ENCODE data around the gene WNT7B. TPM values are rescaled to one million over a fixed set of nuclear protein-coding genes. Genes with fewer than 3 reads are reported as not detected.

WNT7B gene
- total RNA-seq, 4 donors from 2014 or later: 0.28 to 0.48 TPM; not detected in 2

DNA sequence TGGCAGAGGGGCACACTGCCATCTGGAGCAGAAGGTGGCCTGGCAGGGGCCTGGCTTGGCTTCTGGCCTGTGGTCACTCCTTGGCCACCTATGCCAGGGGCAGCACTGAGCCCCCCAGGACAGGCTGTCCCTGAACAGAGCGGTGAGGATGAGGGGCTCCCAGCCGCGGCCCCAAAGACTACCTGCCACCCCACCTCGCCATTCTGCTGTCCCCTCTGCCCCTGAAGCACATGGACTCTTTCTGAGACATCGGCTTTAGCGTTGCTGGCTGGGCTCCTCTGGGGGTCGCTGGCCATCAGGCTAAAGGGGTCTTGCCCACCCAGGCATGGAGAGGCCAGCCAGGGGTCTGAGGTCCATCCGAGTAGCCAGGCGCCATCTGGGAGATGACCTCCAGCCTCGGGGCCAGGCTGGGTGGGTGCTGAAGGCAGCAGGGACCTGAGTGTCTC lies 87.8 kb downstream of the WNT7B start:
- no peak for ATAC-seq (ENCODE audit: low FRiP score)
- no peak for DNase-seq (ENCODE audit: low spot score)
- TF ChIP-seq, protein P1, sequence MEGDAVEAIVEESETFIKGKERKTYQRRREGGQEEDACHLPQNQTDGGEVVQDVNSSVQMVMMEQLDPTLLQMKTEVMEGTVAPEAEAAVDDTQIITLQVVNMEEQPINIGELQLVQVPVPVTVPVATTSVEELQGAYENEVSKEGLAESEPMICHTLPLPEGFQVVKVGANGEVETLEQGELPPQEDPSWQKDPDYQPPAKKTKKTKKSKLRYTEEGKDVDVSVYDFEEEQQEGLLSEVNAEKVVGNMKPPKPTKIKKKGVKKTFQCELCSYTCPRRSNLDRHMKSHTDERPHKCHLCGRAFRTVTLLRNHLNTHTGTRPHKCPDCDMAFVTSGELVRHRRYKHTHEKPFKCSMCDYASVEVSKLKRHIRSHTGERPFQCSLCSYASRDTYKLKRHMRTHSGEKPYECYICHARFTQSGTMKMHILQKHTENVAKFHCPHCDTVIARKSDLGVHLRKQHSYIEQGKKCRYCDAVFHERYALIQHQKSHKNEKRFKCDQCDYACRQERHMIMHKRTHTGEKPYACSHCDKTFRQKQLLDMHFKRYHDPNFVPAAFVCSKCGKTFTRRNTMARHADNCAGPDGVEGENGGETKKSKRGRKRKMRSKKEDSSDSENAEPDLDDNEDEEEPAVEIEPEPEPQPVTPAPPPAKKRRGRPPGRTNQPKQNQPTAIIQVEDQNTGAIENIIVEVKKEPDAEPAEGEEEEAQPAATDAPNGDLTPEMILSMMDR (IDR thresholded peaks at IDR 0.05): no peak

DNA sequence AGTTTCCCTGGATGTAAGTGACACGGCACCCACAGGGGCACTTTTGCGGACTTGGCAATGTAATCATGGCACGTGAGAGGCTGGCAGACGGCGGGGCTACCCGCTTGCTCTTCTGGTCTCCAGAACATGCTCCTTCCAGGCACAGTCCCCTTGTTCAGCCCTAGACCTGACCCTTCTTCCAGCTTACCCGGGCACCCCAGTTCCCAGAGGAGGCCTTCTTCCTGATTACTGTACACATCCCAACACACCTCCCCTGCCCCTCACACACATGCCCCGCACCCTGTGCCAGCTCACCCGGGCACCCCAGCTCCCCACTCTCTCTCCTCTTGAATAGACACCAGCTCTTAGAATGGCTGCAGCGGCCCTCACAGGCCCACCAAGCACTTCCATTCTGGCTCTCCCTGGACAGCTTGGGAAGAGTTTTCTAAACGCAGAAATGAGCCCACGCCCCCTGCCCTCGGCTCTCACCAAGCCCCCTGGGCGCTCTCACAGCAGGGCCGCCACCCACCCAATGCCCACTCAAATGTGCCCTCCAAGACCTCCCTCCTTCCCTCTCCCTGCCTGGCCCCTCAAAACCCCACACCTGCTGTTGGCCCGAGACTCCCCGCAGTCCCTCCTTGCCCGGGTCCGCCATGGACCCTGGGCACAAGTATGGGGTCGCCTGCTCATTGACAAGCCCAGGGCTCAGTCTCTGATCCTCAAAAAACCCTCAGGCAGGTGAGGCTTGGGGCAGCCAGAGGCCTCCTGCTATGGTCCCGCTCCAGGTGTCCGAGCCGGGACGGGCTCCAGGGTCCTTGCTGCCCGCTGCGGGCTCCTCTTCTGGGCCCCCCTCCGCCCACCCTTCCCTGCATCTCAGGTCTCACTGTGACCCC lies 88.5 kb downstream of the WNT7B start:
- TF ChIP-seq, protein P1 (IDR thresholded peaks at IDR 0.05): no peak
- DNase-seq (ENCODE audit: low spot score) (no peak), ATAC-seq (ENCODE audit: low FRiP score) (no peak)

DNA sequence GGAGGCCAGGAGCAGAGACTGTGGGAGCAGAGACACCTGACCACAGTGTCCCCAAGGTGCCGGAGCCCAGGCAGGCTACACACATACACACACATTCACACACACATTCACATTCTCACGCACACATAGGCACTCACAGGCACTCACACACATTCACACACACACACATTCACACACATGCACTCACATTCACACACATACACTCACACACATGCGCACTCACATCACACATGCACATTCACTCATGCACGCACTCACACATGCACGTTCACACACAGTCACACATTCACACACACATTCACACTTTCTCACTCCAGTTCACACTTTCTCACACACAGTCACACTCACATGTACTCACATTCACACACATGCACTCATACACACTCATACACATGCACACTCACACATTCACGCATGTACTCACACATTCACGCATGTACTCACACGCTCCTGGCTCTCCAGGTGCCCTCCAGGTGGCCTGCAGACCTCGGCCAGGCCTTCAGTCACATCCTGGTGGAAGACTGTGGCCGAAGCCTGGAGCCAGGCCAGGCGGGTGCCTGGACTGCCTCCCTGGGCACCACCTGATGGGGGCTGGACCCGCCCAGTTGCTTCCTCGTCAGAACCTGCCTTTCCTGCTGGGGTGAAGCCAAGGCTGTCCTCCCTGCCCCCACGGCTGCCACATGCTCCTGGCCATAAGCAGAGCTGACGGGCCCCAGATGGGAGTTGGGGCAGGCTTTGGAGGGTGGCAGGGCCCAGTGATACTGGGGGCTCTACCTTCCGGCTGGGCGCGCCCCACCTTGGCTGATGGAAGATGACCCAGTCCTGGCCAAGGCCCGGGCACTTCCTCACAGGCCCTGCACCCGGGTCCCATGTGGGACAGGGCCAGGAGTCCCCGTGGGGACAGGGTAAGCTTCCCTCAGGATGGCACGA lies 89.5 kb downstream of the WNT7B start:
- DNase-seq (ENCODE audit: low spot score) (no peak), ATAC-seq (ENCODE audit: low FRiP score) (no peak)
- TF ChIP-seq, protein P1 (IDR thresholded peaks at IDR 0.05): no peak

DNA sequence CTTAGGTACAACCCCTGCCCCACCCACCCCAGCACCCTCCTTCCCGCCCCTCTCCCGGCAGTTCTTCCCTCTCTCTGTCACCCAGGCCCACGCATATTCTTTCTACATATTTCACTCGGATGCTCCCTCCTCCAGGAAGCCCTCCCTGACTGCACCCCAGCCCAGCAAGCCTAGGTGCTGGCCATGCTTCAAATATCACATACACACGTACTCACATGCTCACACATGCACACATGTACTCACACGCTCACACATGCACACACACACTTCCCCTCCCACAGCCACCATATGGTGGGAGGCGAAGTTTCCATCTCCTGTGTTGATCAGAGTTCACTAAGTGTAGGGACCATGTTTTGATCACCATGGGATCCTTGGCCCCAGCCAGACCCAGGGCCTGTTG lies 90.4 kb downstream of the WNT7B start:
- DNase-seq (ENCODE audit: low spot score) (no peak), ATAC-seq (ENCODE audit: low FRiP score) (no peak)
- TF ChIP-seq, protein P1 (IDR thresholded peaks at IDR 0.05): no peak

DNA sequence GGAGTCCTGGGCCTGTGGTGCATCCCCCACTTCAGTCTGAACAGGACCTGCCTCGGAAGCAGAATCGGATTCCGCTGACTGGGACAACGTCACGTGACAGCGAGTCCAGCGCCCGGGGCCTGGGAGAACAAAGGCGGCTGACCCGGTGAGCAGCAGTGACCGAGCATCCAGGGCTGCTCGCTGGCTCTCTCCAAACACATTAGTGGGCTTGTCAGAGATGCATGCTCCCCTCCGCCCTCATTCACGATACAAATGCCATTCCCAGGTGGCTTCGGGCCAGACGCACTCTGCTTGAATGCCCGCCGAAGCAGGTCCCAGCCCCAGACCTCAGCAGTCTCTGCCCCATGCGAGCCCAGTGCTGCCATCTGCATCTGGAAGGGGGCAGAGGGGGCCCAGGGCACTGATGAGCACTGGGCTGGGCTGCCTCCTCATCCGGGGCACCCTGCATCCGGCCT lies 91.0 kb downstream of the WNT7B start:
- no peak for DNase-seq (ENCODE audit: low spot score)
- ATAC-seq (ENCODE audit: low FRiP score): no peak
- TF ChIP-seq, protein P1 (IDR thresholded peaks at IDR 0.05): no peak

DNA sequence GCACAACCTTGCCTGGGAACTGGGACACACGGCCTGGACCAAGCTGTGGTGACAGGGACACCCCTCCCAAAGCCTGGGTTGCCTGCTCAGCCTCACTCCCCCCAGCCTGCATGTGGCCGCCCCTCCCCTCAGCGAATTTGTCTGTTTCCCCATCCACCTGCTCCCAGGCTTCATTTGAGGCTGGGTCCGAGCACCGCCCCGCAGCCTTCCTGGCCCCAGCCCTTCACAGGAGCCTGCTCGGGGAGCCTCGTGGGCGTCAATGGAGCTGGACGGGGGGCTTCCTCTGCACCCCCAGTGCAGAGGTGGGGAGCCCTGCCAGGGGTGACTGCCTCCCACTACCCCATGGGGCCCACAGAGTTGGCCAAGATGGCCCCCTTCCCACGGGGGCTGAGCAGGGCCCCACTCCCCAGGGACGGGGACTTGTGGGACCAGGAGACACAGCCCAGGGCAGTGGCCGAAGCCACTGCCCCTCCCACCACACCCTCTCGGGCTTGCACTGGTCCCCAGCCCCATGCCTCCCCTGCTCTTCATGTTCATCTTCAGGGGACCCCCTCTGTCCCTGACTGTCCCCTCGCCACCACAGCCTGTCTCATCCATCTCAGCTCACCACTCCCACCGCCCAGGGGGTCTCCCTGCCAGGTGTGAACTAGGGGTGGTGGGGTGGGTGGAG lies 91.7 kb downstream of the WNT7B start:
- DNase-seq (ENCODE audit: low spot score): no peak
- no peak for ATAC-seq (ENCODE audit: low FRiP score)
- TF ChIP-seq, protein P1 (IDR thresholded peaks at IDR 0.05): no peak

All from omental fat pad (tissue), 4 donors.